GM19240 (cell line): ENCODE results near the gene FIGNL1.
A peak's percentile ranks its signal among the peaks of the same experiment; 100 is the strongest.

Experiments
- DNase-seq: peaks from one replicate; pipeline ENCODE4 v3.0.0; 2011; ENCODE audit warnings: low spot score; ENCODE audit not compliant: insufficient read length

FIGNL1 gene

GRCh38 chr7:50449881-50450589, at the start of gene FIGNL1:
TSS of gene FIGNL1 (minus strand) at chr7:50450350. CDS start at chr7:50447287, 3,063 bp downstream.
- DNase-seq = peak; percentile 68

GRCh38 chr7:50499092-50499491, 48.9 kb upstream of the FIGNL1 start:
- DNase-seq = no peak

- DNase-seq = no peak
Observed at GRCh38 chr7:50497968-50498367, 47.8 kb upstream of the FIGNL1 start.

GRCh38 chr7:50497068-50497642, 47.0 kb upstream of the FIGNL1 start:
- DNase-seq = no peak

GRCh38 chr7:50496569-50496968, 46.4 kb upstream of the FIGNL1 start:
- no peak for DNase-seq

GRCh38 chr7:50495746-50496145, 45.6 kb upstream of the FIGNL1 start:
- DNase-seq = no peak

GRCh38 chr7:50492770-50493519, 42.8 kb upstream of the FIGNL1 start:
- no peak for DNase-seq

- no peak for DNase-seq
Observed at GRCh38 chr7:50491943-50492342, 41.8 kb upstream of the FIGNL1 start.

GRCh38 chr7:50491209-50491608, 41.1 kb upstream of the FIGNL1 start:
- DNase-seq = no peak

GRCh38 chr7:50488379-50488778, 38.2 kb upstream of the FIGNL1 start:
- DNase-seq = no peak

GRCh38 chr7:50486512-50486911, 36.4 kb upstream of the FIGNL1 start:
- no peak for DNase-seq

- DNase-seq = no peak
Observed at GRCh38 chr7:50481867-50482266, 31.7 kb upstream of the FIGNL1 start.

- no peak for DNase-seq
Observed at GRCh38 chr7:50480797-50481196, 30.6 kb upstream of the FIGNL1 start.

GRCh38 chr7:50479743-50480517, 29.8 kb upstream of the FIGNL1 start:
- DNase-seq = no peak

- DNase-seq = no peak
Observed at GRCh38 chr7:50477640-50478039, 27.5 kb upstream of the FIGNL1 start.

- no peak for DNase-seq
Observed at GRCh38 chr7:50476953-50477625, 26.9 kb upstream of the FIGNL1 start.

- no peak for DNase-seq
Observed at GRCh38 chr7:50475340-50475739, 25.2 kb upstream of the FIGNL1 start.

GRCh38 chr7:50474382-50475160, 24.4 kb upstream of the FIGNL1 start:
- DNase-seq = no peak

- no peak for DNase-seq
Observed at GRCh38 chr7:50473531-50473930, 23.4 kb upstream of the FIGNL1 start.

GRCh38 chr7:50472427-50472826, 22.3 kb upstream of the FIGNL1 start:
- DNase-seq = no peak
